ENCODE results near the gene IGF2R.
A peak's percentile ranks its signal among the peaks of the same experiment; 100 is the strongest.
"Not testable (repeated sequence)": the region's sequence is repeated elsewhere in the genome, so short reads cannot be mapped to it uniquely, and the experiment has no call there.

IGF2R gene

DNA sequence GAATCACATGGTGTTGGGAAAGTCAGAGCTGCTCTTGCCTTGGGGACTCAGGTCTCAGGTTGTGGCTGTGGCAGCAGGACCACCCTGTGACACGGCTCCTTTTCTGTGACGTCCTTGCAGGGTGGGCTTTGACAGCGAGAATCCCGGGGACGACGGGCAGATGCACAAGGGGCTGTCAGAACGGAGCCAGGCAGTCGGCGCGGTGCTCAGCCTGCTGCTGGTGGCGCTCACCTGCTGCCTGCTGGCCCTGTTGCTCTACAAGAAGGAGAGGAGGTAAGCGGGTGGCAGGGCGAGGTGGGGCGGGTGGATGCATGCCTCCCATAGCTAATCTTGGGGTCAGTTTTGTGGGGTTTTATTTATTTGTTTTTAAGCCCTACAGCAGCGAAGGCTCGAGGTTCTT, 133.5 kb downstream of the IGF2R start:
- no peak for DNase-seq (ENCODE audit: low spot score)

DNA sequence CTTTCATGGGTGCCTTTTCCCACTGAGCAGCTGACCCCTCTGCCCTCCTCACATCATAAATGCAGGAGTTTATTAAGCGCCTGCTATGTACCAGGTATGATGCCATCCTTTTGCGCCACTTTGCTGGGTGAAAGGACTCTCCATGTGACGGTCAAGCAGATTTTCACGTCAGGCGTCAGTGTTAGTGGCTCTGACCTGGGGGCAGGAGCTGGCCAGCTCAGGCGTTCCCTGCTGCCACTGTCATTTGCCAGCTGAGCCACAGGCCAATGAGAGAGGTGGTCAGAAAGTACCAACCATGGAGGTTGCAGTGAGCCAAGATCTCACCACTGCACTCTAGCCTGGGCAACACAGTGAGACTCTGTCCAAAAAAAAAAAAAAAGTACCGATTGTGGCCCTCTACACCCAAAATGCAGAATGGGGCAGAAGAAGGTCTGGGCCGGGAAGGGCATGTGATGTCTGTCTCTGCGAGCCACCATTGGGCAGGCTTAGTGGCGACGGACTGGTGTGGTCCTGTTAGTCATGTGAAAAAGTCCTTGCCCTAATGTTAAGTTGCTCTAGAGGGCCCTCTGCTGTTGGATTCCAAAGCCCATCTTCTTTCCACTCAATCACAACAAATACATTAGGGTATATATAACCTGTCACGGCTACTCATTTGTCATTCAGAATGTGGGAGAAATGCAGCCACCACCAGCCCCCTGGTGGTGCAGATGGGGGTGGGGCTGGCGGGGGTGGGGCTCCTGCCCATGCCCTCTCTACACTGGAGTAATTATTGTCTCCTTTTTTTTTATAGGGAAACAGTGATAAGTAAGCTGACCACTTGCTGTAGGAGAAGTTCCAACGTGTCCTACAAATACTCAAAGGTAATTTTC, 134.3 kb downstream of the IGF2R start:
- DNase-seq (ENCODE audit: low spot score) = peak; percentile 19

- no peak for DNase-seq (ENCODE audit: low spot score)
Observed at GRCh38 chr6:160103825-160104100, 134.9 kb downstream of the IGF2R start.

GRCh38 chr6:160104821-160105517, 136.1 kb downstream of the IGF2R start:
- no peak for DNase-seq (ENCODE audit: low spot score)

- no peak for DNase-seq (ENCODE audit: low spot score)
Observed at GRCh38 chr6:160106010-160106409, 137.1 kb downstream of the IGF2R start.

DNA sequence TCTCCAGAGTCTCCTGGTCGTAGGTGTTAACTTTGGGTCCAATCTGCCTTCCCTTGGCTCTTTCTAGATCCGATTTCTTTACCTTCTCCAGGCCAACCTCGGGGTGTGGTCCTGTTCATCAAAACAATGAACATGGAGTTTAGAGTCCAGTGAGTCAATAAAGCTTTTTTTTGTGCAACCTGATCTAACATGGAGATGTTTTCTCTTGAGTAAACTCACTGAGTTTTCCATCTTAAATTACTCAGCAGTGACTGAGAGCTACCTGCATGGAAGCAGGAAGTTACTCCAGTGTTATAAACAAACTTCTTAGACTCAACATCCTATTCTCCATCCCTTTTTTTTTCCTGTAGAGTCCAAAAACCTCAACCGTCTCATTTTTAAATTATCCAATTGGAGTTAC, 137.8 kb downstream of the IGF2R start:
- no peak for DNase-seq (ENCODE audit: low spot score)

- no peak for DNase-seq (ENCODE audit: low spot score)
Observed at GRCh38 chr6:160108077-160108476, 139.2 kb downstream of the IGF2R start.

- no peak for DNase-seq (ENCODE audit: low spot score)
Observed at GRCh38 chr6:160110586-160111123, 141.8 kb downstream of the IGF2R start.

- DNase-seq (ENCODE audit: low spot score) = no peak
Observed at GRCh38 chr6:160111806-160112205, 142.9 kb downstream of the IGF2R start.

DNA sequence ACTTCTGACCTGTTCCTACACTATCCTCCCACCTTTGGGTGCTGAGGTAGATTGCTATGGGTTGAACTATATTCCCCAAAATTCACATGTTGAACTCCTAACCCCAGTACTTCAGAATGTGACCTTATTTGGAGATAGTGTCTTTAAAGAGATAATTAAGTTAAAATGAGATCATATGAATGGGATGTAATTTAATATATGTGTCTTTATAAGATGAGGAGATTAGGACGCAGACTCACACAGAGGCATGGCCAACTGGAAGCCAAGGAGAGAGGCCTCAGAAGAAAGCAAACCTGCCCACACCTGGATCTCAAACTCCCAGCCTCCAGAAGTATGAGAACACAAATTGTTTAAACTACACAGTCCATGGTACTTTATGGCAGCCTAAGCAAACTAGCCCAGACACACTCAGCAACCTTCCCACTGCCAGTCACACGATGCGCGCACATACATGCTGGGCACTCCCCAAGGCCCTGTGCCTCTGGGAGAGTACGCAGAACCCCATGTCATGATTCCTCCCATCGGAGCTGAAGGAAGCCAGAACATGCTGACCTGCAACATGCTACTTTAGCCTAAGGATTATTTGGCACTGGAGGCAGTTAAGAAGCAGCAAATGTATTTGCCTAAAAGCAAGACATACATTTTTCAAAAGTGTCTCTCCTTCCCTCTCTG, 143.9 kb downstream of the IGF2R start:
- DNase-seq (ENCODE audit: low spot score) = no peak

DNA sequence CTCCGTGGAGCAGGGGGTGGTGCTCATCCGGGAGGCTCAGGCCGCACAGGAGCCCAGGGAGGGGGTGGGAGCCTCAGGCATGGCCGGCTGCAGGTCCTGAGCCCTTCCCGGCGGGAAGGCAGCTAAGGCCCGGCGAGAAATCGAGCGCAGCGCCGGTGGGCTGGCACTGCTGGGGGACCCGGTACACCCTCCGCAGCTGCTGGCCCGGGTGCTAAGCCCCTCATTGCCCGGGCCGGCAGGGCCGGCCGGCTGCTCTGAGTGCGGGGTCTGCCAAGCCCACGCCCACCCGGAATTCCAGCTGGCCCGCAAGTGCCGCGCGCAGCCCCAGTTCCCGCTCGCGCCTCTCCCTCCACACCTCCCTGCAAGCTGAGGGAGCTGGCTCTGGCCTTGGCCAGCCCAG, 145.7 kb downstream of the IGF2R start:
- DNase-seq (ENCODE audit: low spot score) = not testable (repeated sequence)

DNA sequence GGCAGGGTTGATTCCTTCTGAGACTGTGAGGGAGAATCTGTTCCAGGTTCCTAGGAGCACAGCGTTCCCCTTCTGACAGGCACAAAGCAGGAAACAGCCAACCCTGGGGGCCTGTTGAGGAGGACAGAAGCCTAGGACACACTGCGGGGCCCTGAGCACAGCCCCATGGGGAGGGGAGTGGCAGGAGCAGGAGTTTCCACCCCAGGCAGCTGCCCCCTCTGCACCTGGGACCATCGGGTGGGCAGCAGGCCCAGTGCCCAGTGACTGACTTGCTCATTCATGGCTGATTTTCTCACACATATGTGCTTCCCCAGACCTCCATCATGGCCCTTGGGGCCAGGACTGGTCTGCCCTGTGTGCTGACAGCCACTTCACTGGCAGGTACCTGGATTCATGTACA, 146.5 kb downstream of the IGF2R start:
- DNase-seq (ENCODE audit: low spot score) = no peak

- DNase-seq (ENCODE audit: low spot score) = no peak
Observed at GRCh38 chr6:160116411-160116810, 147.5 kb downstream of the IGF2R start.

DNA sequence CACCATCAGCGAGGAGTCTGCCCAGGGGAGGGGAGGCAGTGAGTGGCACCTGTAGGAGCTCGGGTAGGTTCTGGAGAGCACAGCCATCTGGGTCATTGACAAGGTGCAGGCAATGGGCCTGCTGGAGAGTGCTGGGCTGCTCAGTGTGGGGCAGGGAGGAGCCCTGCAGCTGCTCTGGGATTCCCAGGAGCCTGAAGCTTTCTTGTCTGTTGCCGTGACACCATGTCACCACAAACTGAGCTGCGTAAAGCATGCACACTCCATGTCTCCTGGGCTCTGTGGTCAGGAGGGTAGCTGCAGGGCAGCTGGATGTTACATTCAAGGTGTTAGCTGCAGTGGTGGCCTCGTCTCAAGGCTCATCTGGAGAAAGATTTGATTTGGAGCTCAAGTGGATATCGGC, 148.3 kb downstream of the IGF2R start:
- no peak for DNase-seq (ENCODE audit: low spot score)

- no peak for DNase-seq (ENCODE audit: low spot score)
Observed at GRCh38 chr6:160118620-160119229, 149.8 kb downstream of the IGF2R start.

GRCh38 chr6:160120087-160120486, 151.2 kb downstream of the IGF2R start:
- DNase-seq (ENCODE audit: low spot score) = no peak

- no peak for DNase-seq (ENCODE audit: low spot score)
Observed at GRCh38 chr6:160121558-160121957, 152.7 kb downstream of the IGF2R start, which contains the start of gene SLC22A1. TSS of gene SLC22A1 (plus strand) at chr6:160121815. CDS start at chr6:160121936, 121 bp downstream.

DNA sequence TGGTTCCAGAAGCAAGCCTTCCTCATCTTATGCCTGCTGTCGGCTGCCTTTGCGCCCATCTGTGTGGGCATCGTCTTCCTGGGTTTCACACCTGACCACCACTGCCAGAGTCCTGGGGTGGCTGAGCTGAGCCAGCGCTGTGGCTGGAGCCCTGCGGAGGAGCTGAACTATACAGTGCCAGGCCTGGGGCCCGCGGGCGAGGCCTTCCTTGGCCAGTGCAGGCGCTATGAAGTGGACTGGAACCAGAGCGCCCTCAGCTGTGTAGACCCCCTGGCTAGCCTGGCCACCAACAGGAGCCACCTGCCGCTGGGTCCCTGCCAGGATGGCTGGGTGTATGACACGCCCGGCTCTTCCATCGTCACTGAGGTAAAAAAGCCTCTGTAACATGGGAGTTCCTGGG, 153.1 kb downstream of the IGF2R start:
- DNase-seq (ENCODE audit: low spot score) = no peak

DNA sequence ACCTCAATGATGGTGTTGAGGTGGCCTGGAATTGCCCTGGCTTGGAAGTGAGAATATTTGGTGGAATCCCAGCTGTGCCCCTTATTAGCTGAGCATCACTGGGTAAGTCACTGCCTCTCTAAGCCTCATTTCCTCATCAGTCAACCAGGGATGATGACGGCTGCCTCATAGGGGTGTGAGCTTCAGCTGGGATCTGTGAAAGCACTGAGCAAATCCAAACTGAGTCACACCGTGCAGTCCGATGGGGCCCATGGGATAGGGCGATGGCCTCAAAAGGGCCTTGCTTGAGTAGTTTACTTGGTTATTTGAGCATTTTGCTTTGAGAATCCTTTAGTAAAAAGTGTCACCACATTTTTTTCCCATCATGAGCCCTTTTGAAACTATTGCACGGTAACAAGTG, 153.9 kb downstream of the IGF2R start:
- no peak for DNase-seq (ENCODE audit: low spot score)

GRCh38 chr6:160124007-160124406, 155.1 kb downstream of the IGF2R start:
- no peak for DNase-seq (ENCODE audit: low spot score)

- DNase-seq (ENCODE audit: low spot score) = no peak
Observed at GRCh38 chr6:160124605-160125004, 155.7 kb downstream of the IGF2R start.

- not testable (repeated sequence) for DNase-seq (ENCODE audit: low spot score)
Observed at GRCh38 chr6:160125105-160125504, 156.2 kb downstream of the IGF2R start.

Data from cerebellar cortex (tissue), 1 donor.